NCI-H1930 (cell line): Measurements from ENCODE around the gene PGM5.

Experiments used
- DNase-seq, 2 experiments: peaks; one replicate each; lab custom pipeline; 2025; lab: John Stamatoyannopoulos, UW

PGM5 gene

DNA sequence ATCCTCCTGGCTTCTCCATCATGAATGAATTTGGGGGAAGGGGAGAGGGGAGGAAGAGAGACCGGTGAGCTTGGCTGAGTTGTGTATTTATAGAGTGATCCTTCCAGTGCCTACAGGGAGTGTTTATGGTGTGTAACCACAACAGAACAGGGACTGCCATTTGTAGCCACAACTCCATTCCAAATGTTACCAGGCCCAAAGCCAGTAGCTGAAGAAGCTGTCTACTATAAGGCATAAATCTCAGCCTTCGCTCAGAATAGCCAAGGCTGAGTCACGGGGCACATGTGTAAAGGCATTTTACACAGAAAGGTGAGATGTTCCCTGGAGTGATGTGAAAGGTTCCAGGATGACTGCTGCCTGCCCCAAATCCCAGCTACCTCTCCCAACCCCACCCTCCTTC is 181.8 kb downstream of the PGM5 start:
- no peak for DNase-seq

DNA sequence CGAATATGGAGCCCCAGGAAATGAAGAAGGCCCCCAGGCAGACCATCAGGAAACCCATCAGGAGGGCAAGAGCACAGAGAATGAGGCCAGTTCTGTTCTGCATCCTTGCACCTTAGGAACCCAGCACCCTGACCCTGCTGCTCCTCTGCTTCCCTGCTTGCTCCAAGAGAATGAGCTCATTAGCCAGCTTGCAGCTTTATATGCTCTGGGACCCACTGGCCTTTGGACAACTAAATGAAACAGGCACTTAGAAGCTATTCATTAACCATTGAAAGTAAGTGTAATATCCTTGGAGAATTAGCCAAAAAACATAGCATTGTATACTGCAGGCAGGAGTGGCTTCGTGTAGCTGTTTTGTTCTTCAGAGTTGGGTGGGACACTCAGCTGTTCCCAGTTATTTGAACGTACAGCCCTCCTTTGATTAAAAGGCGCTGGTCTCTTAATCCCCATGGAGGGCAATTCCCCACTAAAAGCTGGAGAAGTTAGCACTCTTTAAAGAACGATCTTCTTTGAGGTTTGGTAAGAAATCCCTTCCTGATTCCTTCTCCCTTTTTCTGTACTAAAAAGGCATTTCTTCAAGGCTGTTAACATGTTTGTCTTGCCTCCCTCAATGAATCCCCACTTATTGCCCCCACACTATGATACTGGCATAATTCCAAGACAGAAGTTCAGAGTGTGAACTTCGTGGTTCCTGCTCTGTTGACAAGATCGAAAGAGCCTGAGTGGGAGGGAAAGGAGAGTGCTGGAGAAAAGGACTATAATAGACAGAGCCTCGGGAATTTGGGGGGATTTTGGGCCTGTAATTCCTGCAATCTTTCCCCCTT is 184.5 kb downstream of the PGM5 start, which contains the start of gene TMEM252:
Gene TMEM252 (minus strand): TSS at position 172 of the 824 bp plus-strand sequence. CDS start 69 bp downstream, at position 103.
- no peak for DNase-seq

DNA sequence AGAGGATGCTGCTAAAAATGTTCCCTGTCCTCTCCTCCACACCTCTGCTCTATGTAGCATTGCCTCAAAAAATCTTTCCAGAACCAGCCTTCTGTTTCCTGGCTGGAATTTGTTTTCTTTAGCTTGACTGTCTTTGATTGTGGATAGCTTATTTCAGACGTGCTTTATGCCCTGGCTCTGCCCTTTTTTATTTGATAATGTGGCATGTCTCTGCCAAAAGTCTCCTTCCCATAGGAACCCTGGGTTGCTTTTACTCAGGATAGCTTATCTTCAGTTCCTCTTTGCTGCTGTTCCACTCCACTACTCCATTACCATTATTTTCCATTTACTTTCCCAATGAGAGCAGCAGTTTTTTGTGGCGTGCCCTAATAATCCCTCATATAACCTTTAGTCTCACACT is 185.2 kb downstream of the PGM5 start:
- DNase-seq = no peak

DNA sequence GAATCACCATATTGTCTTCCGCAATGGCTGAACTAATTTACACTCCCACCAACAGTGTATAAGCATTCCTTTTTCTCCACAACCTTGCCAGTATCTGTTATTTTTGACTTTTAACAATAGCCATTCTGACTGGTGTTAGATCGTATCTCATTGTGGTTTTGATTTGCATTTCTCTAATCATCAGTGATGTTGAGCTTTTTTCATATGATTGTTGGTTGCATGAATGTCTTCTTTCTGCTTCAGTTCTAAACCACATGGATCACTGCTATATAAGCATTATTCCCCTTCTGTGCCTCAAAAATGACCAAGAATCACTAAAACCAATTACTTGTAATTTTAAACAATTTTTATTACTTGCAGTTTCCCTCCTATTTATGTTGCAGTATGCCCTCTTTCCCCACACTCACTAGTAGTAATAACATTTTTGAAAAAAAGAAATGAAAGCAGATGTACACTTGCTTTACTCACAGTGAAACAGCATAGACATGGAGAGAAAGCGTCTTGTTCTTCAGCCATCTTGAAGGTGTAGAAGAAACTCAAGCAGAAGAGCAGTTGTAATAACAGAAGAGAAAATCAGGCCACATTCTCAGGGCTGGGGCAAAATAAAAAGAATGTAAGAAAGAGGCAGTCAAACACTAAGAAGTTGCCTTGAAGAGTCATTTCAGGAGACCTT is 188.8 kb downstream of the PGM5 start:
- no peak for DNase-seq

DNA sequence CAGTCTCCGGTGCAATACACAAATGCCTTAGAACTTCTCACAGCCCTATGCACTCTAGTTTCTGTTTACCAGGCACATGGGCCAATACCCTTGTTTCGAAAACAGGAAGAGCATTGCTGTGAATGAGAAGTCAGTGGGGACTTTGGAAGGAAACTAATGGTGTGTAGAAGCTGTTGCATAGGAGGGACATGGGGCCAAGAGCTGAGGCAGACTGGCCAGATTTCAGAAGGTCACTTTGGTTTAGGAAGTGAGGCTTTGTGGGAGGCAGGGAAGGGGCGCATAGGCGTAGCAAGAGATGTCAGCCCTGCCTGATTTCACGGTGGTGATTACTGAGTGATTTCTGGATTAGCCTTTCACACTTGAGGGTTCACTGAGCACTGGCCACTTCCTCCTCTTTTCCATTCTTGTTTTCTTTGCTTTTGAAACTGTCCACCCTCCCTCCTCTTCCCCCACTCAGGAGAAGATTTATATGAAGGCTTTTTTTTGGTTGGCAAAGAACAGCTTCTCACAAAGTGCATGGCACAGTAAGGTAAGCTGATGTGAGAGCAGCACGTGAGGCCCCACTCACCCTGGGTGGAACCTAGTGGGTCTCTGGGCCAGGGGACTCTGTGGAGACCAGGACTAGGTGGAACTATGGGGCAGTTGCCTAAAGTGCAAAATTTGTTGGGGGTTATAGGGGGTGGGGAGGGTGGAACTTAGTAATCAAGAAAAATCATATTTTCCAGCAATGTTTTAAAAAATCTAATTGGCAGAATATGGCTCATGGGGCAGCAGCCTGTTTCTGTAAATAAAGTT is 190.4 kb downstream of the PGM5 start:
- no peak for DNase-seq

DNA sequence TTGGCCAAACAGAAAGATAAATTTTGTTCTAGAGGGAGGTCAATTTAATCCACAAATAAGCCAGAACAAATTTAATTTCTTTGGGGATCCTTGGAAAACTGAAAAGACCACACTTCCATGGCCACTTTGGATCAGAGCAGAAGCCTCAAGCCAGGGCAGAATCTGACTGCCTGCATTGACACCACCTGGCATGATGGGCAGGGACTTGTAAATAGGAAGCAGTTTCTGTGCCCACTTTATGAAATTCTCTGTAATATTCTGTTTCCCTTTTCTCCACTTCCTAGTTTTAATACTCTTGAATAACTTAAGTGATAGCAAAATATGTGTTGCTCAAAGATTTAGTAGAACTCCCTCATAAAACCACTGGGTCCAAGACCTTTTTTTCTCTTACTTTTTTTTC is 191.0 kb downstream of the PGM5 start:
- DNase-seq = no peak

DNA sequence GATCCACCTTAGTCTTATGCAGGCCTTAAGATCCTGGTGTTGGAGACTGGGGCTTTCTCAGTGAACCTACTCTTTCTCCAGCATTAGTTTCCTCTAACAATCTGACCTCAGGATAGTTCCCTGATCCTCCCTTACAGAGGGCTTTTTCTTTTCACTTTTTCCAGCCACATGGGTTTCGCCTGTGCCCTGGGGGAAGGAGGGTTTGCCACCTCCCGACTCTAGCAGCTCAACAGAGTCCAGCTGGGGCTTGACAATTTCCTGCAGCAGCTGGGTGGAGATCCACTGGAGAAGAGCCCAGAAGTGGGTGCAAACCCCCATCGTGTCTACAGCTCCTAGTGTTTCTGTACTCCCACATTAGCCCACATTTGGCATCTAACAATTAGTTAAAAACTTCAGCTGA is 191.8 kb downstream of the PGM5 start:
- DNase-seq = no peak

DNA sequence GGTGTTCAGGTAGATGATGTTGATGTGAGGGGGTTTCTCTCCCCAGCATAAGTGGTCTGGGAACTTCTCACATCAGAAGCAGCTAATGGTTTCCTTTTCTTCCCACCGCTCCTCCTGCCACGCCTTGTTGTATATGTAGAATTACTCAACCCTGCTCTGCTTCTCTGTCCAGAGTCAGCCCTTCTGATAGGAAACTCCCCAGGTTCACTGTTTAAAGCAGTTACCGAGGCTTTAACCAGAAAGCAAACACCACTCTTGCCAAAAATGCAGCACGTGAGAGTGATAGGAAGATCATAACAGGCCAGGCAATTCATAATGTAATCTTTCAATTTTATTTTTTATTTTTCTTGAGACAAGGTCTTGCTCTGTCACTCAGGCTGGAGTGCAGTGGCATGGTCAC is 194.8 kb downstream of the PGM5 start:
- DNase-seq = no peak

DNA sequence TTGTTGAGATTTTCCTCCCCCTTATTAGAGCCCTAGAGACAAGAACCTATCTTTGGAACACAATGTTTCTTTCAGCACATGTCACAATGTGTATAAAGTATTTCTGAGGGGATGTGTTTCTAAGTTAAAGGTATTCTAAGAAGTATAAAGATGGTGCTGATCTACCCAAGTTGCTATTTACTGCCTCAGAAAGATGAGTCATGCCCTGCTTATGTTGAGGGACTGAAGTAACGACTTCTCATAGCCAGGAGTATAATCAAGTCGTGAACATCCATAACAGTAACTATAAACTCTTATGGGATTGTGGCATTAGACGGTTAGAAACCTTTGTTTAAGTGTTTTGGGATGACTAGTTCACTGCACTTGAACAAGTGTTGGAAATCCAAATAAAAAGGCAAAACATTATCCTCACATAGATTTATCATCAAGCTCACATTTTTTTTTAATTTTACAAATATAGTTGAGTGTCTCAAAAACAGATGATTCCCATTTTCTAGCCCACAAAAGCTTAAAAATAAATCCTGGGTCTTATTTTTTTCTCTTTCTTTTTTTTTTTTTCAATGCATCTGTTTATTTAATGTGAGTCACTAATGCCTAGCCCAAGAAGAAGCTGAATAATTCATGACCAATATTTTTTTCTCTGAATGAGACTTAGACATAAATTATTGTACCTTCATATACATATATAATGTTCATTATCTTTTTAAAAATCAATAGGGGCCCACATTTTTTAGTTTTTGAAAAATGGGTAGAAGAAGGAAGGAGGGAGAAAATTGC is 196.5 kb downstream of the PGM5 start:
- no peak for DNase-seq

DNA sequence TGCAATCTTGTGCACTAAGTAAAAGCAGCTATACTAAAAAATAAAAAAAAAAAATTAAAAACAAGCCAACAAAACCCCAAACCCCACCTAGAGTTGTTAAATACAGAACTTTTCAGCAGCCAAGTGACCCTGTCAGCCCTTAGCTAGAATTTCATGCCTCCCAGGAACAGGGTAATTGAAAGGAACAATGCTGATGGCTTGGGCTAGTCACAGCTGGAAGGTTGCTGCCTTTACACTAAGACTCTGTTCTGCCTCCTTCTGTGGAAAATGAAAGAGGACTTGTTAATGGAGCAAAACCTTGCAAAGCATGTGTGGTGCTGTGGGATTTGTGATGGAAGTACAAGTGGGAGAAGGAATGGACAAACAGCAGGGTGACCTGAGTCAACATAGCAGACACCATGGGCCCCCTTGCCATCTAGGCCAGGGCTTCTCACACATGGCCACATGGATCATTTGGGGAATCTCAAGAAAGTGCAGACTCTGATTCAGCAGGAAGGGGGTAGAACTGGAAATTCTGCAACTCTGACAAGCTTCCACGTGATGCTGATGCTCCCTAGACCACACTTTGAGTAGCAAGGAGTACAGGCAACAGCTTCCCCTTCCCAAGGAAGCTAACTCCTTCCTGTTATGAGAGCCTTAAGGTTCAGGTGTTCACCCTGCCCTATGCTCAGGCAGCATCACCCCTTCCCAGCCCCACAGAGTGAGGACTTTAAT is 199.2 kb downstream of the PGM5 start:
- DNase-seq = no peak

DNA sequence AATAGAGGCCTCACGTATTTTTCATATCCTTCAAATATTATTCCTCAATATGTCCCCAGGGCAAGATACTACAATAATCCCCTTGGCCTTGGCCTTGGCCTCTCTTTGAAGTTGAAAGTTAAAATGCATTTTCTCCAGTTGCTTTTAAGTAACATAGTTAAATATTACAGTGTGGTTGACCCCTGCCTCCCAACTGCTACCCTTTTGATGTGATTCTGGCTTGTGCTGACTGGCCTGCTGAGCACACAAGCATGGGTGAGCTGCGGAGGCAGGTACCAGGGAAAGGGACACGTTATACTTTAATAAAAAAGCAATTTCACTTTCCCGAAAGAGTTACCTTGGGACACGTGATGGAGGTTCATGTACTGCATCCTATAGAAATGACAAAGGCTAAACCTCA is 202.1 kb downstream of the PGM5 start:
- no peak for DNase-seq

DNA sequence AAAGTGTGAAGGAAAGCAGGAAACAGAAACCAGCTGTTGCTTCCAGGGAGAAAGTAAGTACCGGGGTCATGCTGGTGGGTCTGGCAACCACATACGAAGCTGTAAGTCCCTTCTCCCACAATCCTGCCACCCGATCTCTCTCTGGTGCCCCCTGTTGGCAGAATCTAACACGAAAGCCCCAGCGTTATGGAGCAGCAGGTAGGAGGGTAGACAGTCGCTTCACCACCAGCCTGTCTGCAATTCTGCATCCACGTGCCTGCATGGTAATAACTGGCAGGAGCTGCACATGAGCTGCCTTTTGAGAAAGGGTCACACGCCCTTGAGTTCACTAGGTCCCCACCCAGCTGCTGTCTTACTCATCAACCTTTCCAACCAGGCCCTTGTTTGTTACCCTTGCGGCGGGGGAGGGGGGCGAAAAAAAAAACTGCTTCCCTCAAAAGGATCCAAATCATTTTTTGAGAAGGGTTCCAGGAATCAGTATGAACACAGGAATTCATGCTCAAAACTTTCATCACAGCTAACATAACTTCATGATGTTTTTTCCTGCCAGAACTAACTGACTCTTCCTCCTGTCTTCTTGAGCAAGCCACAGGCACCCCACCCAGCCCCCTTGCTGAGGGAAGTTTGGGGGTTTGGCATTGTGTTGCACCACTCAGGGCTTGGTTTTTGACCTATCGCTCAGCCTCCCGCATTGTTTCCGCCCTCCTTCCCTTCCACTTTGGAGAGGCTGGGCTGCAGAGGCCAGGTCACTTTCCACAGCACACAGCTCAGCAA is 203.8 kb downstream of the PGM5 start:
- peak in 1 of 2 experiments; percentile 58 for DNase-seq

DNA sequence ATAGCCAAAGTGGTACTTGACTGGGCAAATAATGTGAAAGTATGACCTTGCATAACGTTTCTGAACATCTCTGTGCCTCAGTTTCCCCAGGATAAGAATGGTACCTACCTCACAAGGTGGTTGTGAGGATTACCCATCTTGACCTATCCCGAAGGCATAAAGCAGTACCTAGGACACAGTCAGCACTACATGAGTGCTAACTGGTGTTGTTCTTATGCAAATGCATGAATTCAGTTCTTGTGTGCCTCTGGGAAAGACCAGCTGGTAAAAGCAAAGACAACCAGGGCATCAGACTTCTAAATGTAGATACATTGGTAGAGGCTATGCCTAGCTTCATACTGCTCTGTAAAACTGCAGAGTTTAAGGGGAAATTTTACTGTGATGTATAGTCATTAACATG is 206.1 kb downstream of the PGM5 start:
- DNase-seq = no peak

DNA sequence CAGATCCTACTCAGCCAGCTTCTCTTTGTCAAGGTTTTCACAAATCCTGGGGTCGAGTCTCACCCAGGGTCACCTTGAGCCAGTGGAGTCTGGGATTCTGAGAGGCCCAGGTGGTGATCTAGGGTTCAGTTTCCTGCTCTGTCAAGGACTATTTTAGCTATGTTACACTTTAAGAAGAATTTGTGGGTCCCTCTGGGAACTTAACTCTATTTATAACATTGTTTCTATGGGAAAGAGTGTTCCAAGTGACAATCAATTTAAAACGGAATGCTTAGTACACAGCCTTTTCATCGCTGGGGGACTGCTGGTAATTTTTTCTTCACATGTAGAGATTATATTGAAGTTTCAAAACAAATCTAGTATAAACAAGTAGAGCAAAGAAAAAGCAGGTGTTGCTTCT is 211.2 kb downstream of the PGM5 start:
- no peak for DNase-seq

DNA sequence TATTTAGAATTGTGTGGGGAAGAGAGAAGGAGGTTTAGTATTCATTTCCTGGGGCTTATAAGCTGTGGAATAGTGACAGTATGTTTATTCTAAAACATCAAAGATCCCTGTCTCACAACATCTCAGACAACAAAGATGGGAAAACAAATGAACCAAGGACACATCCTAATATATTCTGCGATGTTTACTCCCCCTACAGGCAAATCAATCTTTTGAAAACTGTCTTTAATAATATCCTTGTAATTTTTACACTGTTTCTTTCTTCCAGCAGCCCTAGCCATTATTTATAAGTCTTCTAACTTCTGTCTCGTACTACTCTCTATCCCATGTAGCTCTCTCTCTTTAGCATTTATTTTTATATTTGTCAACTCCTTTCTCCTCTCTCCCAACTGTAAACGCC is 217.7 kb downstream of the PGM5 start:
- DNase-seq = no peak

DNA sequence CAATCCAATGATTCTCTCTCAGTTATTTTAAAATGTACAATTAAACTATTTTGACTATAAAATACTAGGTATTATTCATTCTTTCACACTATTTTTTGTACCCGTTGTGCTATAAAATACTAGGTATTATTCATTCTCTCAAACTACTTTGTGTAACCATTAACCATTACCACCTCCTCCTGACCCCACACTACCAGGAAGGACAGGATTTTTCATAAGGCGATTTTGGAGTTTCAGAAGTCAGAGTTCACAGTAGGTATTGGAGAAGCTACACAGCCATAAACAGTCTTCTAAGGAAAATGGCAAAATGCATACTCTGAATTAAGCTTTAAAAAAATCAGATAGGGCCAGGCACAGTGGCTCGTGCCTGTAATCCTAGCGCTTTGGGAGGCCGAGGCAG is 219.4 kb downstream of the PGM5 start:
- no peak for DNase-seq

DNA sequence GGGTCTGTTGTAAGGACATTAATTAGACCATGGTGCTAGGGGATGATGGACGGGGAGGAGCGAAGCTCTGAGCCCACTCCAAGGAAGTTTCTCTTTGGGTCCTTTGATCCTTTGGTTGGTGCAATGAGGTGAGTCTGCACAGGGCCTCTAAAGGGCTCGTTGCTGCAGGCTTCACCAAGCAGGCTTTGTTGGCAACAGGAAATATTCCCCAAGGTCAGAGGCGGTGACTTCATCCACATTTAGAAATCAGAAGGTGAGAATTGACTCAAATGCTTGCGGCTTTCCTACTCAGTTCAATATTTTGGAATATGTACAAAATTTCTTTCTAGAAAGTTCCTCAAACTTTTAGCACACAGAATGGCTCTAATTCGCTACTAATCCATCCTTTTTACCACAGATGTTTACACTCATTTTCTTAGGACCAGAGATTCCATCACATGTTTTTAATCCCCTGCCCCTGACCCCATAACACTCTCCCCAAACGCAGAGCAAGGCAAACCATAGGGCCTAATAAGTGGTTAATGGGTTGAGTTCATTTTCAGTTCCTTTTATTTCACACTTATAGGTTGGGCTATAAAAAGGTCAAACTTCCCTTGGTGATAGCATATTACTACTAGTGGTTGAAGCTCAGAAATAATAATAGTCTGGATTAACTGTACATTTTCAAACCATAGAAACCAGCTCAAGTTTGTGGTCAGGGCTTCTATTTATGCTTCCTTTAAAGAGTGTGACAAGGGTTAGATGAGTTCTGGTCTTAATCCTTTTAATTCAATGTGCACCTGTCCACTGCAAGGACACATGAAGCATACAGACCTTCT is 221.6 kb downstream of the PGM5 start:
- no peak for DNase-seq
